ENCODE data around the gene EWSR1. TPM values are rescaled to one million over a fixed set of nuclear protein-coding genes. Genes with fewer than 3 reads are reported as not detected.
A peak's percentile ranks its signal among the peaks of the same experiment; 100 is the strongest.

The EWSR1 gene
- 277 and 287 TPM in 2 replicates for polyA plus RNA-seq
- polyA minus RNA-seq: 286 and 289 TPM in 2 replicates

- no peaks in the 10 kb centered on the region for H3K36me3 ChIP-seq (ENCODE audit: insufficient read depth, low read length)
- H4K20me1 ChIP-seq (ENCODE audit: insufficient read depth): peaks cover 31% of the 10 kb centered on the region
- no peaks in the 10 kb centered on the region for H3F3A ChIP-seq (ENCODE audit: insufficient read depth, low read length, poor library complexity, severe bottlenecking)
- TF ChIP-seq MXI1 (conservative IDR thresholded peaks at IDR 0.05; ENCODE audit: poor library complexity, severe bottlenecking) (peak; percentile 71), RAD21 (conservative IDR thresholded peaks at IDR 0.05) (no peak), TAF1 (IDR thresholded peaks at IDR 0.05; ENCODE audit: low read depth) (peak; percentile 87), POLR2AphosphoS5 (IDR thresholded peaks at IDR 0.05) (peak; percentile 95), EZH2 (IDR thresholded peaks at IDR 0.05; ENCODE audit: borderline replicate concordance, insufficient read depth, low read length, poor library complexity, severe bottlenecking) (no peak), EP300 (conservative IDR thresholded peaks at IDR 0.05; ENCODE audit: poor library complexity, severe bottlenecking) (peak; percentile 62), SMC3 (conservative IDR thresholded peaks at IDR 0.05; ENCODE audit: poor library complexity) (no peak)
- TF ChIP-seq, protein P1, sequence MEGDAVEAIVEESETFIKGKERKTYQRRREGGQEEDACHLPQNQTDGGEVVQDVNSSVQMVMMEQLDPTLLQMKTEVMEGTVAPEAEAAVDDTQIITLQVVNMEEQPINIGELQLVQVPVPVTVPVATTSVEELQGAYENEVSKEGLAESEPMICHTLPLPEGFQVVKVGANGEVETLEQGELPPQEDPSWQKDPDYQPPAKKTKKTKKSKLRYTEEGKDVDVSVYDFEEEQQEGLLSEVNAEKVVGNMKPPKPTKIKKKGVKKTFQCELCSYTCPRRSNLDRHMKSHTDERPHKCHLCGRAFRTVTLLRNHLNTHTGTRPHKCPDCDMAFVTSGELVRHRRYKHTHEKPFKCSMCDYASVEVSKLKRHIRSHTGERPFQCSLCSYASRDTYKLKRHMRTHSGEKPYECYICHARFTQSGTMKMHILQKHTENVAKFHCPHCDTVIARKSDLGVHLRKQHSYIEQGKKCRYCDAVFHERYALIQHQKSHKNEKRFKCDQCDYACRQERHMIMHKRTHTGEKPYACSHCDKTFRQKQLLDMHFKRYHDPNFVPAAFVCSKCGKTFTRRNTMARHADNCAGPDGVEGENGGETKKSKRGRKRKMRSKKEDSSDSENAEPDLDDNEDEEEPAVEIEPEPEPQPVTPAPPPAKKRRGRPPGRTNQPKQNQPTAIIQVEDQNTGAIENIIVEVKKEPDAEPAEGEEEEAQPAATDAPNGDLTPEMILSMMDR (IDR thresholded peaks at IDR 0.05; ENCODE audit: poor library complexity, severe bottlenecking): no peak
- TF ChIP-seq, protein P2, sequence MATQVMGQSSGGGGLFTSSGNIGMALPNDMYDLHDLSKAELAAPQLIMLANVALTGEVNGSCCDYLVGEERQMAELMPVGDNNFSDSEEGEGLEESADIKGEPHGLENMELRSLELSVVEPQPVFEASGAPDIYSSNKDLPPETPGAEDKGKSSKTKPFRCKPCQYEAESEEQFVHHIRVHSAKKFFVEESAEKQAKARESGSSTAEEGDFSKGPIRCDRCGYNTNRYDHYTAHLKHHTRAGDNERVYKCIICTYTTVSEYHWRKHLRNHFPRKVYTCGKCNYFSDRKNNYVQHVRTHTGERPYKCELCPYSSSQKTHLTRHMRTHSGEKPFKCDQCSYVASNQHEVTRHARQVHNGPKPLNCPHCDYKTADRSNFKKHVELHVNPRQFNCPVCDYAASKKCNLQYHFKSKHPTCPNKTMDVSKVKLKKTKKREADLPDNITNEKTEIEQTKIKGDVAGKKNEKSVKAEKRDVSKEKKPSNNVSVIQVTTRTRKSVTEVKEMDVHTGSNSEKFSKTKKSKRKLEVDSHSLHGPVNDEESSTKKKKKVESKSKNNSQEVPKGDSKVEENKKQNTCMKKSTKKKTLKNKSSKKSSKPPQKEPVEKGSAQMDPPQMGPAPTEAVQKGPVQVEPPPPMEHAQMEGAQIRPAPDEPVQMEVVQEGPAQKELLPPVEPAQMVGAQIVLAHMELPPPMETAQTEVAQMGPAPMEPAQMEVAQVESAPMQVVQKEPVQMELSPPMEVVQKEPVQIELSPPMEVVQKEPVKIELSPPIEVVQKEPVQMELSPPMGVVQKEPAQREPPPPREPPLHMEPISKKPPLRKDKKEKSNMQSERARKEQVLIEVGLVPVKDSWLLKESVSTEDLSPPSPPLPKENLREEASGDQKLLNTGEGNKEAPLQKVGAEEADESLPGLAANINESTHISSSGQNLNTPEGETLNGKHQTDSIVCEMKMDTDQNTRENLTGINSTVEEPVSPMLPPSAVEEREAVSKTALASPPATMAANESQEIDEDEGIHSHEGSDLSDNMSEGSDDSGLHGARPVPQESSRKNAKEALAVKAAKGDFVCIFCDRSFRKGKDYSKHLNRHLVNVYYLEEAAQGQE (IDR thresholded peaks at IDR 0.05; ENCODE audit: borderline replicate concordance): peak; percentile 81
- peak within 1 kb of the TSS; percentile 98 for H3K9ac ChIP-seq (ENCODE audit: low read length)
- no peaks in the 10 kb centered on the region for H3K9me3 ChIP-seq (ENCODE audit: low read length)
- H3K4me3 ChIP-seq (ENCODE audit: low read length): peak within 1 kb of the TSS; percentile 91
- no peaks in the 10 kb centered on the region for H3K27me3 ChIP-seq (ENCODE audit: insufficient read depth, low read depth, low read length)
- H2AFZ ChIP-seq (ENCODE audit: low read depth, low read length): peak within 1 kb of the TSS; percentile 65
- peak within 1 kb of the TSS; percentile 98 for H3K27ac ChIP-seq (ENCODE audit: low read length)
- H3K4me2 ChIP-seq (ENCODE audit: low read length): peak within 1 kb of the TSS; percentile 97
- no peaks in the 10 kb centered on the region for H3K9me2 ChIP-seq (ENCODE audit: insufficient read depth, low read length)
- peaks cover 65% of the 10 kb centered on the region for H3K79me2 ChIP-seq (replicated peaks; ENCODE audit: insufficient read depth, low read length)
Observed at GRCh38 chr22:29267858-29268510, at the start of gene EWSR1, which contains the start of gene RHBDD3. Gene EWSR1 (plus strand): TSS chr22:29268268. CDS start chr22:29268337, 69 bp downstream. Gene RHBDD3 (minus strand): TSS chr22:29267981. CDS start chr22:29265626, 2,355 bp downstream.

DNA sequence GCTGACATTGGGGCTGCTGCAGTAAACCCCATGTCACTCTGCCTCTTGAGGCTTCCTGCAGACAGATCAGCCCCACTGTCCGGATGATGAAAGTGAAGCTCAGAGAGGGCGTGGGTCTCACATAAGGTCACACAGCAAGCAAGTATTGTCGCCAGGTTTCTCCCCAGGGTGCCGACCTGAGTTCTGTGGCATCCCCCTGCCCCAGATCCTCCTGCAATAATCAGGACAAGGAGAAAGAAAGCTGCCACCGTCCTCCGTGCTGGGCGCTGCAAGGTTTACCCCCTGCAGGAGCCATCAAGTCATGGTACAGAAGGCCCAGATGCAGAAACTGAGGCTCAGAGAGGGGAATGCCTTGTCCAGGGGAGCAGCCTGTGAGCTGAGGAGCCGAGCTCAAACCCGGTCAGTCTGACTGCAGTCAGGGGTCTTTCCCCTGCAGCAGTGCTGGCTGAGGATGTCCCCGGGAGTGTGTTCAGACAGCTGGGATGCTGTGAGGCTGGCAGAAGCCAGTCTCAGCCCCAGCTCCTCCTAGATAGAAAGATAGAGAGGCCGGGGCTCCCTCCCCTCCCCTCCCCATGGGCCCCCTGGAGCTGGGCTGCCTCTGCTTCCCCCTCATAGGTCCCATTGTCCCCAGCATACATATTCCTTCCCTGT lies 49.2 kb upstream of the EWSR1 start:
- TF ChIP-seq EP300 (conservative IDR thresholded peaks at IDR 0.05; ENCODE audit: poor library complexity, severe bottlenecking): no peak
- TF ChIP-seq, protein P2 (IDR thresholded peaks at IDR 0.05; ENCODE audit: borderline replicate concordance): no peak
- no peak for TF ChIP-seq SMC3 (conservative IDR thresholded peaks at IDR 0.05; ENCODE audit: poor library complexity)
- TF ChIP-seq MXI1 (conservative IDR thresholded peaks at IDR 0.05; ENCODE audit: poor library complexity, severe bottlenecking): no peak
- TF ChIP-seq, protein P1 (IDR thresholded peaks at IDR 0.05; ENCODE audit: poor library complexity, severe bottlenecking): no peak
- TF ChIP-seq RAD21 (conservative IDR thresholded peaks at IDR 0.05): no peak
- TF ChIP-seq TAF1 (IDR thresholded peaks at IDR 0.05; ENCODE audit: low read depth): no peak
- no peak for TF ChIP-seq POLR2AphosphoS5 (IDR thresholded peaks at IDR 0.05)
- no peak for TF ChIP-seq EZH2 (IDR thresholded peaks at IDR 0.05; ENCODE audit: borderline replicate concordance, insufficient read depth, low read length, poor library complexity, severe bottlenecking)
- no peaks in the 10 kb centered on the region for H3K27me3 ChIP-seq (ENCODE audit: insufficient read depth, low read depth, low read length)
- no peak overlapping the region for H3K4me3 ChIP-seq (ENCODE audit: low read length)
- no peaks in the 10 kb centered on the region for H3K79me2 ChIP-seq (replicated peaks; ENCODE audit: insufficient read depth, low read length)
- no peaks in the 10 kb centered on the region for H4K20me1 ChIP-seq (ENCODE audit: insufficient read depth)
- H3F3A ChIP-seq (ENCODE audit: insufficient read depth, low read length, poor library complexity, severe bottlenecking): no peaks in the 10 kb centered on the region
- no peak overlapping the region for H3K9ac ChIP-seq (ENCODE audit: low read length)
- no peak overlapping the region for H3K4me2 ChIP-seq (ENCODE audit: low read length)
- H3K9me2 ChIP-seq (ENCODE audit: insufficient read depth, low read length): no peaks in the 10 kb centered on the region
- H3K36me3 ChIP-seq (ENCODE audit: insufficient read depth, low read length): no peaks in the 10 kb centered on the region
- H2AFZ ChIP-seq (ENCODE audit: low read depth, low read length): no peak overlapping the region
- no peaks in the 10 kb centered on the region for H3K9me3 ChIP-seq (ENCODE audit: low read length)
- no peak overlapping the region for H3K27ac ChIP-seq (ENCODE audit: low read length)

All from neural cell (in vitro differentiated cells).